OCI-LY7 (cell line): ENCODE results near the gene TIMP3.

Experiments
- CTCF ChIP-seq: fragments of 200-600 bp; sonication (generic); conservative IDR thresholded peaks from 2 replicates; pipeline ENCODE4 v1.5.1; 2014; ENCODE audit warnings: mild to moderate bottlenecking, antibody characterized with exemption, low read length, moderate library complexity, mixed read lengths
- EZH2phosphoT487 ChIP-seq: fragments of 200-600 bp; sonication (generic); IDR thresholded peaks from 2 replicates; pipeline ENCODE4 v1.6.1; 2018; ENCODE audit warnings: low read depth, borderline replicate concordance, mild to moderate bottlenecking, mixed run types, antibody characterized with exemption, low read length, moderate library complexity, mixed read lengths

GRCh38 chr22:32806296-32806695, 4.8 kb downstream of the TIMP3 start:
- TF ChIP-seq CTCF: no peak
- no peak for TF ChIP-seq EZH2phosphoT487
